OCI-LY7 (cell line): ENCODE measurements around the gene VPS45. TPM values are rescaled to one million over a fixed set of nuclear protein-coding genes. Genes with fewer than 3 reads are reported as not detected.

Experiments
- BruUV-seq: library from RNA; stranded (reverse); fragments of 400-500 nt; replicated peaks from 2 replicates; lab custom pipeline; 2021; lab: Mats Ljungman, UMichigan
- CTCF ChIA-PET: fragments of 300-600 bp; sonication (Branson Sonifier 250); formaldehyde crosslinking; loops from one replicate; lab custom pipeline; 2022; ENCODE audit warnings: antibody characterized with exemption; ENCODE audit not compliant: unreplicated experiment; lab: Charles Lee
- POLR2A ChIA-PET: fragments of 300-600 bp; sonication (Branson Sonifier 250); formaldehyde crosslinking; loops from one replicate; lab custom pipeline; 2022; ENCODE audit warnings: antibody characterized with exemption; lab: Charles Lee
- DNase-seq: peaks from one replicate; pipeline ENCODE4 v3.0.0-alpha.2; 2015; ENCODE audit warnings: low spot score
- H2AFZ ChIP-seq: fragments of 200-600 bp; sonication (generic), shearing (Covaris generic); 2 replicates; pipeline ENCODE4 v1.6.1; 2014; ENCODE audit warnings: mild to moderate bottlenecking, antibody characterized with exemption, low read length, moderate library complexity
- H3K27ac ChIP-seq: fragments of 200-600 bp; sonication (generic); 2 replicates; pipeline ENCODE4 v1.5.1; 2014; ENCODE audit warnings: mixed run types, low read depth, mild to moderate bottlenecking, moderate library complexity, low read length, inconsistent platforms; ENCODE audit not compliant: poor library complexity, severe bottlenecking
- H3K36me3 ChIP-seq: fragments of 200-600 bp; sonication (generic); 2 replicates; pipeline ENCODE4 v1.6.1; 2014; ENCODE audit warnings: mild to moderate bottlenecking, antibody characterized with exemption, low read length, moderate library complexity, mixed read lengths; ENCODE audit not compliant: insufficient read depth
- H3K4me1 ChIP-seq: fragments of 200-600 bp; sonication (generic); 2 replicates; pipeline ENCODE4 v1.5.1; 2014; ENCODE audit warnings: mild to moderate bottlenecking, low read length; ENCODE audit not compliant: insufficient read depth, poor library complexity, severe bottlenecking
- H3K4me2 ChIP-seq: fragments of 200-600 bp; sonication (generic); 2 replicates; pipeline ENCODE4 v1.6.1; 2014; ENCODE audit warnings: mild to moderate bottlenecking, low read length
- H3K4me3 ChIP-seq: fragments of 200-600 bp; sonication (generic); 2 replicates; pipeline ENCODE4 v1.5.1; 2014; ENCODE audit warnings: mild to moderate bottlenecking, low read depth, low read length; ENCODE audit not compliant: poor library complexity, severe bottlenecking
- H3K79me2 ChIP-seq: fragments of 200-600 bp; sonication (generic); 2 replicates; pipeline ENCODE4 v1.6.1; 2016; ENCODE audit warnings: low read depth, mild to moderate bottlenecking, low read length, moderate library complexity, mixed read lengths; ENCODE audit not compliant: insufficient read depth
- H3K9me2 ChIP-seq: fragments of 200-600 bp; sonication (generic); 2 replicates; pipeline ENCODE4 v1.6.1; 2016; ENCODE audit warnings: mild to moderate bottlenecking, low read length, mixed read lengths; ENCODE audit not compliant: insufficient read depth
- H3K9me3 ChIP-seq: fragments of 200-600 bp; sonication (generic); 2 replicates; pipeline ENCODE4 v1.6.1; 2014; ENCODE audit warnings: mild to moderate bottlenecking, mixed run types, low read length, mixed read lengths
- H4K20me1 ChIP-seq: fragments of 200-600 bp; sonication (generic); 2 replicates; pipeline ENCODE4 v1.6.1; 2014; ENCODE audit warnings: mild to moderate bottlenecking, antibody characterized with exemption, low read length, moderate library complexity, mixed read lengths; ENCODE audit not compliant: insufficient read depth
- CTCF ChIP-seq: fragments of 200-600 bp; sonication (generic); conservative IDR thresholded peaks from 2 replicates; pipeline ENCODE4 v1.5.1; 2014; ENCODE audit warnings: mild to moderate bottlenecking, antibody characterized with exemption, low read length, moderate library complexity, mixed read lengths
- EZH2phosphoT487 ChIP-seq: fragments of 200-600 bp; sonication (generic); IDR thresholded peaks from 2 replicates; pipeline ENCODE4 v1.6.1; 2018; ENCODE audit warnings: low read depth, borderline replicate concordance, mild to moderate bottlenecking, mixed run types, antibody characterized with exemption, low read length, moderate library complexity, mixed read lengths
- intact Hi-C: fragments of 100-400 bp; cut with micrococcal nuclease; formaldehyde crosslinking; loops from one replicate; pipeline ENCODE4 v1.10.0; 2022; ENCODE audit not compliant: unreplicated experiment
- total RNA-seq, 2 experiments: library from RNA; depleted of rRNA in 1 of 2; stranded (reverse); fragments of >200 nt in 1 of 2; shearing (Covaris generic) in 1 of 2; gene quantifications; 2 replicates each; pipeline ENCODE4 v1.2.3, GENCODE V29; 2014 to 2022

Gene VPS45
- total RNA-seq, 2 experiments from 2014 or later = 40.2 to 54.4 TPM

GRCh38 chr1:150151291-150152181 lies 84.0 kb downstream of the VPS45 start:
- Histone ChIP-seq H3K9me3 (no peaks in the 10 kb centered on the region), H3K4me1 (peaks cover 62% of the 10 kb centered on the region), H3K36me3 (peaks cover 61% of the 10 kb centered on the region), H2AFZ (no peak overlapping the region; the same call in 1 of the 2 replicates), H3K27ac (peak overlapping the region; percentile 90), H3K79me2 (peaks cover 46% of the 10 kb centered on the region; the same call in 1 of the 2 replicates), H3K4me2 (peak overlapping the region; percentile 85), H3K9me2 (no peaks in the 10 kb centered on the region), H3K4me3 (peak overlapping the region; percentile 99), H4K20me1 (no peaks in the 10 kb centered on the region)
- intact Hi-C loops = loop anchor here (1.0 to 2.0 kb wide), 2 partner anchors 9 to 13 kb away; no protein-coding TSS in a partner anchor
- DNase-seq = peak; percentile 74
- BruUV-seq = TSS peak; percentile 53
- POLR2A ChIA-PET = interaction anchor here (0.6 to 4.5 kb wide), 7 partner anchors 10 to 264 kb away, joined by 3 to 38 read pairs (median 5); a partner anchor contains a TSS
- CTCF ChIA-PET = no interaction called here
- no peak for TF ChIP-seq EZH2phosphoT487
- TF ChIP-seq CTCF = no peak

- peaks cover 46% of the 10 kb centered on the region; the same call in 1 of the 2 replicates for H3K79me2 ChIP-seq
- ChIA-PET POLR2A (interaction anchor here (0.5 to 4.5 kb wide), 6 partner anchors 9 to 265 kb away, joined by 3 to 38 read pairs (median 4); a partner anchor contains a TSS), CTCF (no interaction called here)
- no peaks in the 10 kb centered on the region for H3K9me3 ChIP-seq
- DNase-seq = no peak
- peaks cover 61% of the 10 kb centered on the region for H3K4me1 ChIP-seq
- no peak overlapping the region for H2AFZ ChIP-seq
- peak overlapping the region; percentile 90 for H3K27ac ChIP-seq
- H3K4me3 ChIP-seq = peak overlapping the region; percentile 99
- no peaks in the 10 kb centered on the region for H3K9me2 ChIP-seq
- BruUV-seq = no TSS peak
- intact Hi-C loops = no loop called here
- H3K4me2 ChIP-seq = peak overlapping the region; percentile 85
- TF ChIP-seq EZH2phosphoT487 (no peak), CTCF (no peak)
- peaks cover 68% of the 10 kb centered on the region for H3K36me3 ChIP-seq
- no peaks in the 10 kb centered on the region for H4K20me1 ChIP-seq
Measured at GRCh38 chr1:150152182-150152536, 84.6 kb downstream of the VPS45 start.
